Neural progenitor cell (in vitro differentiated cells): Measurements from ENCODE around the gene ARHGAP15.

Experiments used
- CTCF ChIP-seq: fragments of 200-600 bp; sonication (generic); IDR thresholded peaks from 2 replicates; pipeline ENCODE4 v1.5.1; 2017; ENCODE audit warnings: antibody characterized with exemption, mild to moderate bottlenecking
- EZH2 ChIP-seq: fragments of 200-600 bp; sonication (generic); IDR thresholded peaks from 2 replicates; pipeline ENCODE4 v1.6.1; 2017; ENCODE audit warnings: antibody characterized with exemption, mild to moderate bottlenecking, moderate library complexity
- EZH2phosphoT487 ChIP-seq: fragments of 200-600 bp; sonication (generic); IDR thresholded peaks from 2 replicates; pipeline ENCODE4 v1.6.1; 2017; ENCODE audit warnings: antibody characterized with exemption

GRCh38 chr2:143652692-143653091 is 523.5 kb downstream of the ARHGAP15 start:
- TF ChIP-seq CTCF (no peak), EZH2 (no peak), EZH2phosphoT487 (no peak)
